OCI-LY3 (cell line): ENCODE measurements around the gene PLCL1.

Experiments used
- CTCF ChIP-seq: fragments of 200-600, 300-600 bp; sonication (generic); IDR thresholded peaks from 2 replicates; pipeline ENCODE4 v1.5.1; 2014; ENCODE audit warnings: antibody characterized with exemption, low read length, low read depth
- EZH2phosphoT487 ChIP-seq: fragments of 200-600 bp; shearing (Covaris generic); IDR thresholded peaks from 2 replicates; pipeline ENCODE4 v1.6.1; 2018; ENCODE audit warnings: antibody characterized with exemption, mixed run types, low read depth

- no peak for TF ChIP-seq CTCF
- no peak for TF ChIP-seq EZH2phosphoT487
Measured at GRCh38 chr2:198096965-198097364, 292.6 kb downstream of the PLCL1 start.
